IMR-90 (cell line): ENCODE results near the gene SLC1A7. TPM values are rescaled to one million over a fixed set of nuclear protein-coding genes. Genes with fewer than 3 reads are reported as not detected.

Source experiments
- ATAC-seq: fragments of 200-7000 bp; cut with Tn5 transposase; 2 replicates; pipeline ENCODE4 v1.9.1; 2020; ENCODE audit warnings: low read depth, mild to moderate bottlenecking, moderate library complexity
- BruUV-seq: library from RNA; stranded (reverse); fragments of 400-500 nt; replicated peaks from 2 replicates; lab custom pipeline; 2021; lab: Mats Ljungman, UMichigan
- CTCF ChIA-PET: fragments of 300-600 bp; formaldehyde crosslinking; extraction: SDS; loops from one replicate; lab custom pipeline; 2021; ENCODE audit warnings: antibody characterized with exemption; lab: Yijun Ruan, JAX
- POLR2A ChIA-PET: fragments of 300-600 bp; sonication (Branson Sonifier 250); formaldehyde crosslinking; loops from one replicate; lab custom pipeline; 2022; ENCODE audit warnings: antibody characterized with exemption; ENCODE audit not compliant: unreplicated experiment; lab: Charles Lee
- DNase-seq: peaks from one replicate; pipeline ENCODE4 v3.0.0; 2013
- H2AFZ ChIP-seq: replicated peaks from 2 replicates; pipeline ENCODE3; 2013; ENCODE audit warnings: low read length, mild to moderate bottlenecking; ENCODE audit not compliant: poor library complexity
- H2AK5ac ChIP-seq: 2 replicates; pipeline ENCODE4 v1.6.1; 2013; ENCODE audit warnings: low read depth, low read length, inconsistent platforms
- H2AK9ac ChIP-seq: replicated peaks from 2 replicates; pipeline ENCODE3; 2013; ENCODE audit warnings: mild to moderate bottlenecking, low read depth, low read length, moderate library complexity; ENCODE audit not compliant: poor library complexity
- H2BK120ac ChIP-seq: 2 replicates; pipeline ENCODE4 v1.6.1; 2013; ENCODE audit warnings: low read depth, low read length, inconsistent platforms
- H2BK15ac ChIP-seq: 3 replicates; pipeline ENCODE4 v1.6.1; 2013; ENCODE audit warnings: low read depth, low read length, inconsistent platforms
- H2BK20ac ChIP-seq: 2 replicates; pipeline ENCODE4 v1.6.1; 2013; ENCODE audit warnings: low read depth, mild to moderate bottlenecking, inconsistent platforms, low read length, moderate library complexity
- H2BK5ac ChIP-seq: 2 replicates; pipeline ENCODE4 v1.6.1; 2013; ENCODE audit warnings: mild to moderate bottlenecking, low read depth, low read length, inconsistent platforms; ENCODE audit not compliant: poor library complexity, severe bottlenecking
- H3K14ac ChIP-seq: replicated peaks from 2 replicates; pipeline ENCODE4 v1.6.1; 2013; ENCODE audit warnings: low read depth, low read length, inconsistent platforms
- H3K18ac ChIP-seq: 2 replicates; pipeline ENCODE4 v1.6.1; 2013; ENCODE audit warnings: low read depth, low read length, control low read depth
- H3K23ac ChIP-seq: 2 replicates; pipeline ENCODE4 v1.6.1; 2013; ENCODE audit warnings: low read depth, low read length, inconsistent platforms
- H3K27ac ChIP-seq: 2 replicates; pipeline ENCODE4 v1.5.1; 2013; ENCODE audit warnings: mild to moderate bottlenecking, control low read depth, low read length; ENCODE audit not compliant: insufficient read depth
- H3K27me3 ChIP-seq: 2 replicates; pipeline ENCODE4 v1.6.1; 2013; ENCODE audit warnings: low read length; ENCODE audit not compliant: control insufficient read depth, insufficient read depth
- H3K36me3 ChIP-seq: 2 replicates; pipeline ENCODE4 v1.6.1; 2013; ENCODE audit warnings: low read length, mixed read lengths; ENCODE audit not compliant: control insufficient read depth, insufficient read depth
- H3K4ac ChIP-seq: 2 replicates; pipeline ENCODE4 v1.6.1; 2013; ENCODE audit warnings: low read depth, low read length, inconsistent platforms
- H3K4me1 ChIP-seq: 2 replicates; pipeline ENCODE4 v1.6.1; 2013; ENCODE audit warnings: low read length, mixed read lengths; ENCODE audit not compliant: control insufficient read depth, insufficient read depth
- H3K4me2 ChIP-seq: 2 replicates; pipeline ENCODE4 v1.6.1; 2013; ENCODE audit warnings: low read depth, mild to moderate bottlenecking, control low read depth, low read length, moderate library complexity
- H3K4me3 ChIP-seq: 2 replicates; pipeline ENCODE4 v1.5.1; 2013; ENCODE audit warnings: low read depth, mild to moderate bottlenecking, control low read depth, low read length, moderate library complexity; ENCODE audit not compliant: insufficient read depth
- H3K56ac ChIP-seq: 2 replicates; pipeline ENCODE4 v1.6.1; 2013; ENCODE audit warnings: low read length, inconsistent platforms; ENCODE audit not compliant: insufficient read depth; ENCODE audit errors: extremely low read depth
- H3K79me1 ChIP-seq, 2 experiments: 2 replicates each; pipeline ENCODE4 v1.6.1; 2013; ENCODE audit warnings: low read length in 2 of 2, inconsistent platforms in 1 of 2, low read depth in 1 of 2
- H3K9ac ChIP-seq: 2 replicates; pipeline ENCODE4 v1.6.1; 2013; ENCODE audit warnings: low read depth, low read length, control low read depth
- H3K9me1 ChIP-seq: 2 replicates; pipeline ENCODE4 v1.6.1; 2013; ENCODE audit warnings: low read length, inconsistent platforms; ENCODE audit not compliant: insufficient read depth
- H3K9me3 ChIP-seq: 2 replicates; pipeline ENCODE4 v1.6.1; 2013; ENCODE audit warnings: low read length; ENCODE audit not compliant: control insufficient read depth, insufficient read depth
- H4K20me1 ChIP-seq: 2 replicates; pipeline ENCODE4 v1.6.1; 2013; ENCODE audit warnings: low read length, inconsistent platforms; ENCODE audit not compliant: insufficient read depth
- H4K5ac ChIP-seq: 2 replicates; pipeline ENCODE4 v1.6.1; 2013; ENCODE audit warnings: mild to moderate bottlenecking, low read depth, low read length, control low read depth
- H4K8ac ChIP-seq, 2 experiments: 2 replicates each; pipeline ENCODE4 v1.6.1; 2013; ENCODE audit warnings: low read depth in 2 of 2, low read length in 2 of 2, control low read depth in 1 of 2, inconsistent platforms in 1 of 2
- H4K91ac ChIP-seq: 2 replicates; pipeline ENCODE4 v1.6.1; 2013; ENCODE audit warnings: low read depth, low read length, inconsistent platforms; ENCODE audit not compliant: insufficient read depth
- CHD1 ChIP-seq: IDR thresholded peaks from 2 replicates; pipeline ENCODE4 v1.6.1; 2012; ENCODE audit warnings: low read depth, low read length, improper control_type of control experiment
- MAZ ChIP-seq: IDR thresholded peaks from 2 replicates; pipeline ENCODE4 v1.6.1; 2012; ENCODE audit warnings: low read depth, mild to moderate bottlenecking, low read length, improper control_type of control experiment, moderate library complexity, borderline replicate concordance
- WGBS, 2 experiments: methylation state at CpG; one replicate each; pipeline versions ENCODE4 v1.1.5 to v1.1.7; 2013; ENCODE audit warnings: missing lambda C conversion rate in 2 of 2; ENCODE audit not compliant: insufficient read length in 1 of 2; ENCODE audit errors: extremely low coverage in 2 of 2; 5-methylcytosine and 5-hydroxymethylcytosine counted together
- dilution Hi-C: fragments of 300-500 bp; cut with HindIII; formaldehyde crosslinking; loops from one replicate; pipeline ENCODE4 v1.14.3; 2018; ENCODE audit warnings: low sequenced_read_pairs; ENCODE audit not compliant: unreplicated experiment
- in situ Hi-C: fragments of 300-500 bp; cut with MboI; formaldehyde crosslinking; loops from 3 replicates; pipeline ENCODE4 v1.14.3; 2019; ENCODE audit warnings: low sequenced_read_pairs, inconsistent platforms, mixed read lengths
- intact Hi-C: fragments of 100-400 bp; cut with micrococcal nuclease; formaldehyde crosslinking; loops from 2 replicates; pipeline ENCODE4 v1.10.0; 2022
- polyA plus RNA-seq, 3 experiments: library from polyadenylated mRNA; depleted of rRNA; stranded (reverse); fragments of >200 nt; gene quantifications; 2 replicates each; pipeline ENCODE4 v1.2.3, GENCODE V29; 2012; ENCODE audit warnings: low replicate concordance in 1 of 3
- total RNA-seq: library from RNA; depleted of rRNA; stranded (reverse); fragments of >200 nt; gene quantifications from 2 replicates; pipeline ENCODE4 v1.2.3, GENCODE V29; 2012

The SLC1A7 gene
- total and polyA plus RNA-seq, 2 of the 4 experiments (the other 2 are of a cell fraction): 0.05 TPM; not detected in 1

GRCh38 chr1:53091841-53092645, 50.4 kb downstream of the SLC1A7 start:
- TF ChIP-seq MAZ (peak; percentile 41; the same call in 1 of the 2 replicates), CHD1 (no peak)
- H3K4me1 ChIP-seq: peaks cover 15% of the 10 kb centered on the region
- BruUV-seq: no TSS peak

More at GRCh38 chr1:53091841-53092645, 50.4 kb downstream of the SLC1A7 start:
- ChIA-PET CTCF (no interaction called here), POLR2A (interaction anchor here (0.5 kb wide), 1 partner anchor 148 kb away, joined by 3 read pairs; no protein-coding TSS in a partner anchor)
- DNase-seq (no peak), ATAC-seq (no peak)
- H2AK5ac ChIP-seq: peak overlapping the region; percentile 66
- no peaks in the 10 kb centered on the region for H4K20me1 ChIP-seq
- H2BK15ac ChIP-seq: 0 out of 3 replicates have a peak overlapping the region, but pooled peaks have one; percentile 7
- no peak overlapping the region for H2BK5ac ChIP-seq
- H2AFZ ChIP-seq: no peak overlapping the region
- H3K9me1 ChIP-seq: peaks cover 23% of the 10 kb centered on the region
- H3K56ac ChIP-seq: no peak overlapping the region
- in situ Hi-C loops (no loop called here), intact Hi-C loops (no loop called here), dilution Hi-C loops (no loop called here)
- no peak overlapping the region for H3K4me3 ChIP-seq
- no peaks in the 10 kb centered on the region for H3K27me3 ChIP-seq
- H3K23ac ChIP-seq: no peak overlapping the region
- H4K8ac ChIP-seq: peak overlapping the region in 1 of 2 experiments; percentile 10; a peak in 1 of 4 replicates
- no peaks in the 10 kb centered on the region for H3K9me3 ChIP-seq
- no peak overlapping the region for H3K27ac ChIP-seq
- no peak overlapping the region for H2AK9ac ChIP-seq
- H2BK120ac ChIP-seq: peak overlapping the region; percentile 34; the same call in 1 of the 2 replicates
- peak overlapping the region; percentile 63; the same call in 1 of the 2 replicates for H4K91ac ChIP-seq
- H3K14ac ChIP-seq: peak overlapping the region; percentile 25; the same call in 1 of the 2 replicates
- no peaks in the 10 kb centered on the region for H3K79me1 ChIP-seq
- WGBS, 2 experiments: 88% methylated on average over 7 of the region's 26 CpGs; no CpG with 5 or more reads in 1 of the 2 experiments
- no peak overlapping the region for H3K4me2 ChIP-seq
- H3K18ac ChIP-seq: no peak overlapping the region
- peak overlapping the region; percentile 54 for H3K4ac ChIP-seq
- H2BK20ac ChIP-seq: no peak overlapping the region; the same call in 1 of the 2 replicates
- H4K5ac ChIP-seq: no peak overlapping the region
- H3K9ac ChIP-seq: no peak overlapping the region
- peaks cover 1% of the 10 kb centered on the region; the same call in 1 of the 2 replicates for H3K36me3 ChIP-seq
